LHCN-M2 (cell line): Measurements from ENCODE around the gene CENPF. TPM values are rescaled to one million over a fixed set of nuclear protein-coding genes. Genes with fewer than 3 reads are reported as not detected.
"Not testable (repeated sequence)": the region's sequence is repeated elsewhere in the genome, so short reads cannot be mapped to it uniquely, and the experiment has no call there.

Experiments
- DNase-seq: peaks from one replicate; pipeline ENCODE4 v3.0.0-alpha.2; 2012; ENCODE audit warnings: low read depth
- total RNA-seq: library from RNA; depleted of rRNA; stranded (reverse); fragments of >200 nt; gene quantifications from 2 replicates; pipeline ENCODE4 v1.2.3, GENCODE V29; 2014

Gene CENPF
- total RNA-seq, 1 experiment from 2014 or later = 222 TPM

DNA sequence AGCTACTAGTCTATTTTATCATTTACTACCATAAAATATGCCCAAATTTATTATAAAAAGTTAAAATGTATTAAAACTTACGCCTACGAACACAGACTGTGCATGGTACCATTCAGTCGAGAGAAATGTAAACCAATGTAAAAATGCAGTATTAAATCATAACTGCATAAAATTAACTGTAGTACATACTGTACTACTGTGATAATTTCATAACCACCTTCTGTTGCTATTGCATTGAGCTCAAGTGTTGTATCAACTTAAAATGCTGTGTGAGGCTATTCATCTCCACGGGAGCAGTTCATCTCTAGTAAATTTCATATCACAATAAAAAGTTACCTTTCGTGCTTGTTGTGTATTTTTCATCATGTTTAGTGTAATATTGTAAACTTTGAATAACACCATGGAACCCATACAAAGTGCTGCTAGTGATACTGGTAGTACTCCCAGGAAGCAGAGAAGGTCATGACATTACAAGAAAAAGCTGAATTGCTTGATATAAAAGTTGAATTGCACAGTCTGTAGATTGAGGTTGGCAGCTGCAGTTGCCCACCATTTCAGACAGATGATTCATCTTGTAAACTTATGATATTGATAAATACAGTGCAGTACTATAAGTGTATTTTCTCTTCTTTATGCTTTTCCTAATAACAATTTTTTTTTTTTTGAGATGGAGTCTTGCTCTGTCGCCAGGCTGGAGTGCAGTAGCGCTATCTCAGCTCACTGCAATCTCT is 19.0 kb upstream of the CENPF start:
- DNase-seq = peak; percentile 82

DNA sequence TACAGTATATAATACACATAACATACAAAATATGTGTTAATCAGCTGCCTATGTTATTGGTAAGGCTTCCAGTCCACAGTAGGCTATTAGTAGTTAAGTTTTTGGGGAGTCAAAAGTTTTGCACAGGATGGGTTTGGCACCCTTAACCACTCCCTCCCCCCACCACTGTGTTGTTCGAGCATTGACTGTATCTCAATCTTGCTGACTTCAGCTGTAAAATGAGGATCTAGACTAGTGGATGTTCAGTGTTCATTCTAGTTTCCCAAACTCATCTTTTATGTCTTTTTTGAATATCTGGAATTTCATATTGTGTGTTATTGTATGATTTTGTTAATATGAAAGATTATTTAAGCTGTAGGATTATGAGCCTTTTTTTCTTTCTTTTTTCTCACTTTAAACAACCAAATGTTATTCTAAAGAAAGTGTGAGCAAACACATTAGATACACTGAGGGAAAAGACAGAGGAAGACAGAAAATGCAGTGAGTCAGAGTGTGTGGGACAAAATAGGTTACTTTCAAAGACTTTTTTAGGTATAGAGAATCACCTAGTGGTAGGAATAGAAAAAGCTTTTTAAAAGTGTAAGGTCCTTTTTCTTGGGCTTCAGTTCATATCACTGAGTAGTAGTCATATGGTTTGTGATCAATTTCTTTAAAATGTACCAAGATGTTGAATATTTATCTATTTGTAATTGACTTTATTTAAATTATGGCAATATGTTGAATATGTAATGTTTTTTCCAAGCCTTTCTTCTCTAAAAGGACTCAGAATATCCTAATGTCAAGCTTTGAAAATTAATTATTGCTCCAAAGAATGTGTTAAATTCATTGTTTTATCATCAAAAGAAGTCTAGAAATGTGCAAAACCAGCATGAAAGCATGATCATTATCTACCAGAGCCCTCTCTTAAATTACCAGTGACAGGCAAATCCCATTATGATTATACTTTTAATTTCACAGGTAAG is 17.9 kb upstream of the CENPF start:
- peak; percentile 76 for DNase-seq

DNA sequence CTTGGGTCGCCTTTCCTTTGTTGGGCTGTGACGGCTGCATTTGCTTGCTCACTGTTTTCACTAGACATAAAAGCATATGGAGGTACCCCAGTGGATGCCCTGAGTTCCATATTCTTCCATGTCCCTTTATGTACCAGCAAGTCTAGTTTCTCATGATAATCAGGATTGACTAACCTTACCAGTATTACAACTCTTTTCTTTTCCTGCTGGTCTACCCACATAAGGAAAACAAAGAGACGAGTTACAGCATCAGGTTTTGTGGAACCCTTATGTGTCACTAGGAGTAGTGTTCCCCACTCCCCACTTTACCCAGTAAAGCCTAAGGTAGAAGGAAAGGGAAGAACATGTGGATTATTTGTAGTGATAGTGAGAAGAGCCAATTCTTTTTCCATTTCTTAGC is 16.4 kb upstream of the CENPF start:
- no peak for DNase-seq

DNA sequence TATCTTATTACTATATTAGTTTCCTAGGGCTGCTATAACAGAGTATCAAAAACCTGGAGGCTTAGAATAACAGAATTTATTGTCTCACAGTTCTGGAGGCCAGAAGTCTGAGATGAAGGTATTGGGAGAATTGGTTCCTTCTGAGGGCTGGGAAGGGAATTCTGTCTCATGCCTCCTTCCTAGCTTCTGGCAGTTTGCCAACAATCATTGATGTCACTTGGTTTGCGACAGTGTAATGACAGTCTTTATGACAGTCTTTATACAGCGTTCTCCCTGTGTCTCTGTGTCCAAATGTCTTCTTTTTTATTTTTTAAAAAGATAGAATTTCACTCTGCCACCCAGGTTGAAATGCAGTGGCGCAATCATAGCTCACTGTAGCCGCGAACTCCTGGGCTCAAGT is 15.8 kb upstream of the CENPF start:
- DNase-seq = no peak

DNA sequence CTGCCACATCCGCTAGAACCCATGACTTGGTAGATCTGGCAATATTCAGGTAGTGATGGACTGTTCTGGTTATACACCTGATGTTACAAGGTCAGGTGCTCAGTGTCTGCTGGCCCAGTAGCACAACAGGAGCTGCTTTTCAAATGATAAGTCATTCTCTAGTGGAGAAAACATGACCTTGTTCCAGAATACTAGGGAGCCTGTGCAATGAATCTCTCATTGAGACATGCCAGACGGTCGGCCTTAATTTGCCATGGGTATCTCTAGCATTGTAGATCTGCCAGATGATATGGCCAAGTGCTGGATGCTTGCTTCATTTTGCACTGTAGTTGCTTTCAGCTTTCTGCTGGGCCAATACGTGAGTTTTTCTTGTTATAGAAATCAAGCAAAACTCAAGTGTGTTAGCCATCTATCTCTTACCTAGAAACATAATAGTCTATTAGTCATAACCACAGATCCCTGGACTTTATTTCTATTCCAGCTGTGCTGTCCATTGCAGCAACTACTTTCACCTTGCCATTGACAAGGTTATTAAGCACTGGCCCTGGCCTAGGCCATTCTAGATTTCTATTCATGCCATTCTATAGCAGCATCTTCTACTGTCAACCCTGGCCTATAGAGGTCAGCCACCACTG is 13.9 kb upstream of the CENPF start:
- DNase-seq = peak; percentile 45

DNA sequence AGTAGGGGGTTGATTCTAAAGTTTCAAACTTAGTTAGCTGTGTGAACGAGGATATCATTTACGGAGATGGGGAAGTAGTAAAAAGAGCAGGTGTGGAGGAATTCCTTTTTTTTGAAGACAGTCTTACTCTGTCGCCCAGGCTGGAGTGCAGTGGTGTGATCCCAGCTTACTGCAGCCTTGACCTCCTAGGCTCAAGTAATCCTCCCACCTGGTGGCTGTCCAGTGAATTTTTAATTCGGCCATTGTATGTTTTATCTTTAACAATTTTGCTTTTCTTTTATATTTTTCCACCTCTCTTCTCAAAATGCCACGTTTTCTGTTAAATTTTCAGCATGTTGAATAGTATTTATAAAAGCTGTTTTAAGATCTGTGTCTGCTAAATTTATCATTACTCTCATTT is 12.3 kb upstream of the CENPF start:
- DNase-seq = no peak

DNA sequence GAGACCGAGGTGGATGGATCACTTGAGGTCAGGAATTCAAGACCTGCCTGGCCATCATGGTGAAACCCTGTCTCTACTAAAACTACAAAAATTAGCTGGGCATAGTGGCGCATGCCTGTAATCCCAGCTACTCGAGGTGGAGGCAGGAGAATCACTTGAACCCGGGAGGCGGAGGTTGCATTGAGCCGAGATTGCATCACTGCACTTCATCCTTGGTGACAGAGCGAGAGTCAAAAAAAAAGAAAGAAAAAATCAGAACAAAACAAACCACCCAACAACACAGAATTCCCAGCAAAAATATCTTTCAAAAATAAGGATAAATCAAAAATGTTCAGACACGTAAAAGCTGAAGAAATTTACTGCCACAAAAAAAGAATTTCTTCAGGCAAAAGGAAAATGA is 11.1 kb upstream of the CENPF start:
- DNase-seq = not testable (repeated sequence)

DNA sequence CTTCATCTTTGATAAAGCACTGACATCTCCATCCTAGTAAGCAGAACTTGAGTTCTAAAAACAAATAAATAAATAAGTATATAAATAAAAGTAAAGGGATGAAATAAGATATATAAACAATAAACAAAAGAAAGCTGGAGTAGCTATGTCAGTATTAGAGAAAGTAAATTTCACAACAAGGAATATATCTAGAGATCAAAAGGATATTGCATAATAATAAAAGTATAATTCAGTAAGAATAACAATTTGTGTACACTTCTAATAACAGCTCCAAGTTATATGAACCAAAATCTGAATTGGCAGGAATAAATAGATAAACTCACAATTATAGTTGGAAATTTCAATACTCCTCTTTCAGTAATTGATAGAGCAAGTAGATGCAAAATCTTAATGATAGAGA is 9.8 kb upstream of the CENPF start:
- DNase-seq = no peak

DNA sequence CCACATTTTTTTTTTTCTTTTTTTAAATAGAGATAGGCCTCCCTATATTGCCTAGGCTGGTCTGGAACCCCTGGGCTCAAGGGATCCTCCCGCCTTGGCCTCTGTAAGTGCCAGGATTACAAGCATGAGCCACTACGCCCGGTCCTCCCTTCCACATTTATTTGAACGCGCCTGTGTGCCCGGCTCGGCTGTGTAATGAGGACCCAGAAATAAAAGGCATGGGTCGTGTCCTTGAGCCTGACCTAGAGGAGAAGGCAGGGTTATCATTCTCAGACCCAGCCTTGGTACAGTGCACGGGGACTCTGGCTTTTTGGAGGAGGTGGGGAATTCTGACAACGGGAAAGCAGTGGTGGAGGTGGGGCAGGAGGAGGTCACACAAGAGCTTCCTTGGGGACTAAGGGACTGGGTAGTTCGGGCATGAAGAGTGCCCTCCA is 841 bp downstream of the CENPF start:
- no peak for DNase-seq

DNA sequence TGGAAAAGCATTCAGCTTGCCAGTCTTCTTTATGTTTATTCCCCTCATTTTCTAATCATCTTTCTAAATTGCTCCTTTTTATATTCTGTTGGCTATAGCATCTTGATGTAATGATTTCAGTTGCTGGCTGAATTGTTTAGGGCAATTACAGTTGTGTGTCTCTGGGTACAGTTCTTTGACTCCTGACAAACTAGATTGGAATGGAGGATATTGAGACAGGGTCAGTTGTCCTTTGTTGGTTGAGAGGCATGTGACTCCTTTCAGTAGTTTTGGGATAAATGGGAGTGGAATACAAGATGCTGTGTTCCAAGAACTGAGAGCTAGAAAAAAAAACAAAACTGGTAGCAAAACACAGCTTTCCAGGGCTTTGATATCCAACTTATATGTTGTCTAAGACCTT is 1.5 kb downstream of the CENPF start:
- peak; percentile 77 for DNase-seq

DNA sequence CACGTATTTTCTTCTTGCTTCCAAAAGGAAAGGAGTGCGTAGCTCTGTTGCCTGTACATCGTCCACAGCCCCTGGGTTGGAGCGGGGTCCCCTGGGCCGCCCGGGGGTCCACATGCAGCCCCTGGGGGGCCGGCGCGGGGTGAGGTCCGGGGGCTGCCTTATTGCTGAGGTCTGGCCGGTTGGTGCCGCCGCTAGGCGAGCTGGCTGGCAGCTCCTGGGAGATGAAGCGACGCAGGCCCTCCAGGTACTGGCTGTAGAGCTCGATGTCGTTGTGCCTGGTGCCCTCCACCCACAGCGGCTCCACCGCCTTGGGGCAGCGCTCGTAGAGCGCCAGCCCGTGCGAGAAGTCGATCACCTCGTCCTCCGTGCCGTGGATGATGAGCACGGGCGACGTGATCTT is 2.5 kb downstream of the CENPF start:
- not testable (repeated sequence) for DNase-seq

DNA sequence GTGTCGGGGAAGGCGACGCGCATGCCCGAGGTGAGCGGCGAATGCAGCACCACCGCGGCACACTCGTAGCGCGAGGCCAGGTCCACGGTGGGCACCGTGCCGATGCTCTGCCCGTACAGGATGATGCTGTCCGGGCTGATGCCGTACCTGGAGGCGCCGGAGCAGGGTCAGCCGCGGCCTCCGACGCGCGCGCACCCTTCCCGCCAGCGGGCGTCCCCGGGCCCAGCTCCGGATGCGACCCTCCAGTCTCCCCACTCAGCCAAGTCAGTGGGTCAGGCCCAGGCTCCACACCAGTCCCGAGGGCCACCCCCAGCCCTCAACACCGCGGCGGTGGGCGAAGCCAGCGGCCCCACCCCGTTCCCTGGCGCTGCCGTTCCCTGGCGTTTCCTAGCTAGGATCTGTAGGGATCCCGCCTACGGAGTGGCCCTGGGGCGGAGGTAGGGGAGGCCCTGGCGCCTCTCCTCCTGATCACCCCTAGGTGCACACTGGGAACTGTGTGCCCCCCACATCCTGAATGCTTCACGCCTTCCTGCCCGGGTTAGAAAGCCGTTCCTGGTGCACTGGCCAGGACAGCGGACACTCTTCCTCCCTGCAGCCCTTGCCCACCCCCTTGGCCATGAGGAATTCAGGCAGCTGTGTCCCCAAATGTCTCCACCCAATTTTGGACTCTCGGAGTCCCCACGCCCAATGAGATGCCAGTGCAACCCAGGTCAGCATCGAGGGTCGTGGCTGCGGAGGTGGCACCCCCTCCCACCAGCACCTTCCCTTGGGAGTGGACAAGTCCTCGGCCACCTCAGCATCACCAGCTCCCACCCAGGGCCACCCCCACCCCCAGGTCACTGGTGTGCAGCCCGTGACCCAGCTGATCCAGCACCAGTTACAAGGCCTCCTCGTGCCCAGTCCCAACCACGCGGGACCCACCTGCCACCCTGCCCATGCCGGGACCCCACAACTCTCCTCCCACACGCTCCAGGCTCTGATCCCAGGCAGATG is 3.2 kb downstream of the CENPF start:
- DNase-seq = not testable (repeated sequence)

DNA sequence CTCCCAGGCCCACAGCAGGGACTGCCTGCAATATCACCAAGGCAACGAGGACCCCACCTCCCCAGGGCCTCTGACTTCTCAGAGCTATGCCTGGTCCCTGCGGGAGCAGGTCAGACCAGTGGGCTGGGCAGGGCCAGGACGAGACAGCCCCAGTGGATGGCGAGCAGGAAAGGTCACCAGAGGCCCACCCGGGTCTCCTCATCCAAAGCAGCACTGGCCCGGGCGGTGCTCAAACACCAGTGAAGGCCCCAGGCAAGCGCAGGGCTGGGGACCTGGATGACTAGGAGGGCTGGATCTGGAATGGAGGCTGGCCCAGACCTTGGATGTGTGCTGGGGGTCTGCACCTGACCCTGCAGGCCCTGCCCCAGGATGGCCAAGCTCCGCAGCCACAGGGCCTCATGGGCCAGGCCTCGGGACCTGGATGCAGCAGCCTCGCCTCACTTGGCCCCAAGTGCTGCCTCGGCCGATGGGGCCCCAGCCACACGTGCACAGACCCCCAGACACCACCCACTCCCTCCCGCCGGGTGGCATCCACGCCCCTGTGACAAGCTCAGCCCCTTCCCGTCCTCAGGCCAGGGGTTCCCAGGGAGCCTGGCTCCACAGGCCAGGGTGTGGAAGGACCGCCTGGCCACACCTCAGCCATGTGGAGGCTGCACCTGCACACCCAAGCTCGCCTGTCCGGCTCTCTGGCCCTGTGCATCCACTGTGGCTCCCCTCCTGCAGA is 4.7 kb downstream of the CENPF start:
- not testable (repeated sequence) for DNase-seq

DNA sequence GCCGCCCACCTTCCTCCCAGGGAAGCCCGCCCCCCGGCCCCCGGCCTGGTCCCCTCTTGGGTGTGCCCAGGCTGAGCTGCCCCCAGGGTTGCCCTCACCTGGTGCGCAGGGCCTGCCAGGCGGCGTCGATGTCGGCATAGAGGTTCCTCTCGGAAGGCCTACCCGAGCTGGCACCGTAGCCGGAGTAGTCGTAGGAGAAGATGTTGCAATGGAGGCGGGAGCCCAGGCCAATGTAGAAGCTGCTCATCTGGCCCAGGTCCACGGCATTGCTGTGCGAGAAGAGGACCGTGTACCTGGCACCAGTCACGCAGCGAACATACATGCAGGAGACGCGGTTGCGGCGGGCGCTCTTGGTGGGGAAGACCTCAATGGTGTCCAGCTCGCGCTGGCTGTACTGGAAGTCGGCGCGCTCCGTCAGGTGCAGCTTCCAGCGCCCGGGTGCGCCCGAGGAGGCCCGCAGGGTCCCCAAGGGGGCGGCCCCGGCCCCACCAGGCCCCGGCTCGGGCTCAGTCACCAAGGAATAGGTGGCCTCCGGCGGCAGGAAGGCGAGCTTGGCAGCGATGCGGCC is 5.3 kb downstream of the CENPF start:
- not testable (repeated sequence) for DNase-seq

DNA sequence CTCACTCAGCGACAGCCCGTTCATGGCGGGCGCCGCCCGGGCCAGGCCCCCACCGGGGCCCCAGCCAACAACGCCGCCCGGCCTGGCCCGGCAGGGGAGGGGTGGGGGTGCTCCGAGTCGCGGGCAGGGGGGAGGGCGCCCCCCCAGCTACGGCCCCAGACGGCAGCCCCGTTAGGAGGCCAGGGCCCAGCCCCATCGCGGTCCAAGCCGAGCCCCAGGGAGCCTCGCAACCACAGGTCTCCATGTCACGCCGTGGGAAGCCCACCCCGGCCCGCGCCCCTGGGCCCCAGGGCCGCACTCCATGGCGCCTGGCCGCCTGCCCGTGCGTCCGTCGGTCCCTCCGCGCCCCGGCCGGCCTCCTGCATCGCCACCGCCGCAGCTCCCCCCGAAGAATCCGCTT is 5.8 kb downstream of the CENPF start:
- not testable (repeated sequence) for DNase-seq

DNA sequence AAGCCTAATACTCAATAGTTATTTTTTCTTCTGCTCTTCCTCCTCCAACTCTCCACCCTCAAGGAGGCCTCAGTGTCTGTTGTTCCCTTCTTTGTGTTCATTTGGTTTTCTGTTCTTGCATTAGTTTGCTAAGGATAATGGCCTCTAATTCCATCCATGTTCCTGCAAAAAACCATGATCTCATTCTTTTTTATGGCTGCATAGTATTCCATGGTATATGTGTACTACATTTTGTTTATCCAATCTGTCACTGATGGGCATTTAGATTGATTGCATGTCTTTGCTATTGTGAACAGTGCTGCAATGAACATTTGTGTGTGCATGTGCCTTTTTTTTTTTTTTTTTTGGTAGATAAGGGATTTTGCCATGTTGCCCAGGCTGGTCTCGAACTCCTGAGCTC is 6.7 kb downstream of the CENPF start:
- no peak for DNase-seq

DNA sequence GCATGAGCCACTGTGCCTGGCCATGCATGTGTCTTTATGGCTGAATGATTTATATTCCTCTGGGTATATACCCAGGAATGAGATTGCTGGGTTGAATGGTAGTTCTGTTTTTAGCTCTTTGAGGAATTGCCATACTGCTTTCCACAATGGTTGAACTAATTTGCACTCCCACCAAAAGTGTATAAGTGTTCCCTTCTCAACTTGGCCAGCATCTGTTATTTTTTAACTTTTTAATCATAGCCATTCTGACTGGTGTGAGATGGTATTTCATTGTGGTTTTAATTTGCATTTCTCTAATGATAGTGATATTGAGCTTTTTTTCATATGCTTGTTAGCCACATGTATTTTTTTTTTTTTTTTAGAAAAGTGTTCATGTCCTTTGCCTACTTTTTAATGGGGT is 7.1 kb downstream of the CENPF start:
- DNase-seq = not testable (repeated sequence)

DNA sequence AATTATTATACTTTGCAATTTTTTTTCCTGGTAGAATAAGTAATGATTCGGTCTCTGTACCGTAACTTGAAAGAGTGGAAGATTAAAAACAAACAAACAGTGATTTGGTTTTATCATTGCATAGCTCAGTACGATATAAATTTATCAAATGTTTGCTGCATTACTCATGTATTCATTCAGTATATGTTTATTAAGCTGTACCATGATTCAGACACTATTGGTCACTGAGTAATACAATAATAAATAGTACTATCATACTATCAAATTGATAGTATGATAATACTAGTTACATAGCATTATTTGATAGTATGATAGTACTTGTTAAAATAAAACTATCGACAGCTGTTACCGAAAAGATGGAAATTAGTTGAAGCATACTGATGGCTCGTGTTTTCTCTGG is 12.1 kb downstream of the CENPF start:
- no peak for DNase-seq

DNA sequence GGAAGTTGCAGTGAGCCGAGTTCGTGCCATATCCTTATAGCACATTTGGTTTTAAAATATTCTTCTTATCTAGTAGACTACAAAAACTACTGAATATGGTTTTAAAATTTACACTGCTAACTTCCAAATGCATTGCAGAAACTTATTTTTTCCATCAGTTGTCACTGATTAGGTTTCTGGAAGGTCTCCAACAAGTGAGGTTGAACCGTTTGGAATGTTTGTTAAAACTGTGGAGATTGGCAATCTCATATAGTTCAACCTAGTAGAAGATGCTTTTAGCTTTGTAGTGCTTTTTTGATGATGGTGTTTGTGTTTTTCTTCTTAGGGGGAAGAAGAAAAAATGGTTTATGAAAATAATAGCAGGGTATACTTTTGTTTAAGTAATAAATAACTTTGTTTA is 12.9 kb downstream of the CENPF start:
- no peak for DNase-seq

DNA sequence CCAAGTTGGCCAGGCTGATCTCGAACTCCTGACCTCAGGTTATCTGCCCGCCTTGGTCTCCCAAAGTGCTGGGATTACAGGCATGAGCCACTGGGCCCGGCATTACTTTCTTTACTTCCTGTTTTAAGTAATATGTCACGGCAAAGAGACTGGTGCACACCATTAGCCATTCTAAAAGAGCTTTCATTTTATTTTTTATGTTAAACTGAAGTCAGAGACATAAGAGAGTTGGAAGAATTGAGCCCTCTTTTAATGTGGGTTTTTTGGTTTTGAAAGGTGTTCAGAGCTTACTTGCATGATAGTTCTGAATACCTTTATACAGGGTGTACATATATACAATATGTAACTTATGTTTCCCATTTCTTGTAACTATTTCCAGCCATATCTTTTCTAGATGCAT is 14.3 kb downstream of the CENPF start:
- DNase-seq = no peak
